Superior temporal gyrus (tissue), 1 donor: Measurements from ENCODE around the gene PCDHB1.
"Not testable (repeated sequence)": the region's sequence is repeated elsewhere in the genome, so short reads cannot be mapped to it uniquely, and the experiment has no call there.

Experiments
- DNase-seq: peaks from one replicate; pipeline ENCODE4 v3.0.0-alpha.2; 2016; ENCODE audit errors: extremely low spot score

The PCDHB1 gene

GRCh38 chr5:141077826-141078225 is 26.7 kb downstream of the PCDHB1 start:
- no peak for DNase-seq

- no peak for DNase-seq
Observed at GRCh38 chr5:141082228-141082627, 31.1 kb downstream of the PCDHB1 start.

- peak; percentile 70 for DNase-seq
Observed at GRCh38 chr5:141084487-141084989, 33.4 kb downstream of the PCDHB1 start.

- peak; percentile 55 for DNase-seq
Observed at GRCh38 chr5:141094481-141095262, 43.5 kb downstream of the PCDHB1 start, which contains the start of gene PCDHB2. PCDHB2 (plus strand) TSS chr5:141094615; CDS start chr5:141094791, 176 bp downstream.

DNA sequence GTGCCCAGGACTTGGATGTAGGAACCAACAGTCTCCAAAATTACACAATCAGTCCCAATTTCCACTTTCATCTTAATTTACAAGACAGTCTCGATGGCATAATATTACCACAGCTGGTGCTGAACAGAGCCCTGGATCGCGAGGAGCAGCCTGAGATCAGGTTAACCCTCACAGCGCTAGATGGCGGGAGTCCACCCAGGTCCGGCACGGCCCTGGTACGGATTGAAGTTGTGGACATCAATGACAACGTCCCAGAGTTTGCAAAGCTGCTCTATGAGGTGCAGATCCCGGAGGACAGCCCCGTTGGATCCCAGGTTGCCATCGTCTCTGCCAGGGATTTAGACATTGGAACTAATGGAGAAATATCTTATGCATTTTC is 44.1 kb downstream of the PCDHB1 start:
- no peak for DNase-seq

DNA sequence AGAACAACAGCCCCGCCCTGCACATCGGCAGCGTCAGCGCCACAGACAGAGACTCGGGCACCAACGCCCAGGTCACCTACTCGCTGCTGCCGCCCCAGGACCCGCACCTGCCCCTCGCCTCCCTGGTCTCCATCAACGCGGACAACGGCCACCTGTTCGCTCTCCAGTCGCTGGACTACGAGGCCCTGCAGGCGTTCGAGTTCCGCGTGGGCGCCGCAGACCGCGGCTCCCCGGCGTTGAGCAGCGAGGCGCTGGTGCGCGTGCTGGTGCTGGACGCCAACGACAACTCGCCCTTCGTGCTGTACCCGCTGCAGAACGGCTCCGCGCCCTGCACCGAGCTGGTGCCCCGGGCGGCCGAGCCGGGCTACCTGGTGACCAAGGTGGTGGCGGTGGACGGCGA is 45.0 kb downstream of the PCDHB1 start:
- DNase-seq, result not testable (repeated sequence)

DNA sequence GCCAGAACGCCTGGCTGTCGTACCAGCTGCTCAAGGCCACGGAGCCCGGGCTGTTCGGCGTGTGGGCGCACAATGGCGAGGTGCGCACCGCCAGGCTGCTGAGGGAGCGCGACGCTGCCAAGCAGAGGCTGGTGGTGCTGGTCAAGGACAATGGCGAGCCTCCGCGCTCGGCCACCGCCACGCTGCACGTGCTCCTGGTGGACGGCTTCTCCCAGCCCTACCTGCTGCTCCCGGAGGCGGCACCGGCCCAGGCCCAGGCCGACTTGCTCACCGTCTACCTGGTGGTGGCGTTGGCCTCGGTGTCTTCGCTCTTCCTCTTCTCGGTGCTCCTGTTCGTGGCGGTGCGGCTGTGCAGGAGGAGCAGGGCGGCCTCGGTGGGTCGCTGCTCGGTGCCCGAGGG is 45.4 kb downstream of the PCDHB1 start:
- DNase-seq, result not testable (repeated sequence)

DNA sequence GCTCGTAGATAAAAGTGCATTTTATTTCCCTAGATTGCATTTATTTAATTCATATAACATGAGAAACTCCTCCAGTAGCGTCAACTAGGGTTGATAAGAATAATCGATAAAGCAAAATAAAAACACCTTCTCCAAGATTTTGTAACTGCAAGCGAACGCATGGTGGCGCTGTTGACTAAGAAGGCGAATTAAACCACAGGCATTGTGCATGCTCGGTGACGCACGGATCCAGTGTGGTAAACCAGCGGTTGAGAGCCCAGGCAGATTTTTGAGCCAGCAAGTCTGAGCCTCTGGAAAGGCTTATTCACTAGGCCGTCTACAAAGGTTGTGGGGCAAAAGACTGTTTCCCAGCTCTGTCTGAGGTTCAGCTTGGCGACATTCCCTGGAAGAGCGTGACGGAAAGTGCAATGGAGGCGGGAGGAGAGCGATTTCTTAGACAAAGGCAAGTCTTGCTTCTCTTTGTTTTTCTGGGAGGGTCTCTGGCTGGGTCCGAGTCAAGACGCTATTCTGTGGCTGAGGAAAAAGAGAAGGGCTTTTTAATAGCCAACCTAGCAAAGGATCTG is 49.1 kb downstream of the PCDHB1 start, which contains the start of gene PCDHB3:
PCDHB3 (plus strand) TSS at position 231 of the 563 bp plus-strand sequence; CDS start at position 408, 177 bp downstream.
- peak; percentile 65 for DNase-seq

- DNase-seq, result no peak
Observed at GRCh38 chr5:141101059-141101458, 49.9 kb downstream of the PCDHB1 start.

- not testable (repeated sequence) for DNase-seq
Observed at GRCh38 chr5:141102070-141102469, 50.9 kb downstream of the PCDHB1 start.

- DNase-seq, result not testable (repeated sequence)
Observed at GRCh38 chr5:141102471-141102870, 51.3 kb downstream of the PCDHB1 start.

- DNase-seq, result no peak
Observed at GRCh38 chr5:141105350-141105749, 54.2 kb downstream of the PCDHB1 start.
